Calu3 (cell line): Measurements from ENCODE around the gene ST7. TPM values are rescaled to one million over a fixed set of nuclear protein-coding genes. Genes with fewer than 3 reads are reported as not detected.

Experiments used
- BruUV-seq: library from RNA; stranded (reverse); fragments of 400-500 nt; replicated peaks from 2 replicates; lab custom pipeline; 2021; lab: Mats Ljungman, UMichigan
- CTCF ChIA-PET: fragments of 300-600 bp; sonication (Branson Sonifier 250); formaldehyde crosslinking; loops from one replicate; lab custom pipeline; 2022; ENCODE audit warnings: antibody characterized with exemption; lab: Charles Lee
- DNase-seq: peaks from one replicate; pipeline ENCODE4 v3.0.0; 2022
- H3K27ac Mint-ChIP-seq: one replicate; pipeline ENCODE4 v1.8.0; 2022; ENCODE audit warnings: mixed read lengths; ENCODE audit not compliant: unreplicated experiment
- H3K27me3 Mint-ChIP-seq: one replicate; pipeline ENCODE4 v1.8.0; 2022; ENCODE audit warnings: mixed read lengths; ENCODE audit not compliant: unreplicated experiment
- H3K36me3 Mint-ChIP-seq: one replicate; pipeline ENCODE4 v1.8.0; 2022; ENCODE audit warnings: mild to moderate bottlenecking, moderate library complexity, mixed read lengths; ENCODE audit not compliant: insufficient read depth, unreplicated experiment
- H3K4me1 Mint-ChIP-seq: one replicate; pipeline ENCODE4 v1.8.0; 2022; ENCODE audit warnings: mild to moderate bottlenecking, low read depth, mixed read lengths; ENCODE audit not compliant: unreplicated experiment
- H3K4me3 Mint-ChIP-seq: one replicate; pipeline ENCODE4 v1.8.0; 2022; ENCODE audit warnings: mild to moderate bottlenecking, low read depth, moderate library complexity, mixed read lengths; ENCODE audit not compliant: unreplicated experiment
- H3K9me3 Mint-ChIP-seq: one replicate; pipeline ENCODE4 v1.8.0; 2022; ENCODE audit warnings: low read depth, mixed read lengths; ENCODE audit not compliant: unreplicated experiment
- intact Hi-C: fragments of 100-400 bp; cut with micrococcal nuclease; formaldehyde crosslinking; loops from one replicate; pipeline ENCODE4 v1.10.0; 2022; ENCODE audit not compliant: unreplicated experiment
- total RNA-seq: library from RNA; stranded (reverse); gene quantifications from 2 replicates; pipeline ENCODE4 v1.2.3, GENCODE V29; 2022
- TF ChIP-seq, protein P1 (sequence below): fragments of 200-600 bp; IDR thresholded peaks from one replicate; pipeline ENCODE4 v1.8.0; 2022; ENCODE audit warnings: antibody characterized with exemption; ENCODE audit not compliant: unreplicated experiment

Gene ST7
- total RNA-seq, 1 experiment from 2014 or later = 17.7 TPM

DNA sequence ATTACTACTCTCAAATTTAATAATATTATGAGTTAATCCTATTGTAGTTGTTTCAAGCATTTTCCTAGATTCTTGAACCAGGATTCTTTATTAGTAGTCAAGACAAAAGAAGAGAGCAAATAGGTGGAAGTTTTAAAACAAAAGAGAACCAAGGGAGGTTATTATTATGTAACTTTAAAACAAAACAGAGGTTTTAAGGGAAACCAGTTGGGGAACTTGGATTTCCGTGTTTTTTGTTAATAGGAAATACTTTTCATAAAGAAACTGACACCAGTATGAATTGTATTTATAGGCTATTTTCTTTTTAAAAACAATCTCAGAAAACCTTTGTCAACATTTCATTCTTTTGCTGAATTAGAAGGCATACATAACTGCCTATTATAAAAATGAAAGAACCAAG, 185.7 kb downstream of the ST7 start:
- TF ChIP-seq, protein P1, sequence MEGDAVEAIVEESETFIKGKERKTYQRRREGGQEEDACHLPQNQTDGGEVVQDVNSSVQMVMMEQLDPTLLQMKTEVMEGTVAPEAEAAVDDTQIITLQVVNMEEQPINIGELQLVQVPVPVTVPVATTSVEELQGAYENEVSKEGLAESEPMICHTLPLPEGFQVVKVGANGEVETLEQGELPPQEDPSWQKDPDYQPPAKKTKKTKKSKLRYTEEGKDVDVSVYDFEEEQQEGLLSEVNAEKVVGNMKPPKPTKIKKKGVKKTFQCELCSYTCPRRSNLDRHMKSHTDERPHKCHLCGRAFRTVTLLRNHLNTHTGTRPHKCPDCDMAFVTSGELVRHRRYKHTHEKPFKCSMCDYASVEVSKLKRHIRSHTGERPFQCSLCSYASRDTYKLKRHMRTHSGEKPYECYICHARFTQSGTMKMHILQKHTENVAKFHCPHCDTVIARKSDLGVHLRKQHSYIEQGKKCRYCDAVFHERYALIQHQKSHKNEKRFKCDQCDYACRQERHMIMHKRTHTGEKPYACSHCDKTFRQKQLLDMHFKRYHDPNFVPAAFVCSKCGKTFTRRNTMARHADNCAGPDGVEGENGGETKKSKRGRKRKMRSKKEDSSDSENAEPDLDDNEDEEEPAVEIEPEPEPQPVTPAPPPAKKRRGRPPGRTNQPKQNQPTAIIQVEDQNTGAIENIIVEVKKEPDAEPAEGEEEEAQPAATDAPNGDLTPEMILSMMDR = no peak
- Mint-ChIP-seq H3K9me3 (no peaks in the 10 kb centered on the region), H3K27me3 (no peaks in the 10 kb centered on the region), H3K4me1 (no peaks in the 10 kb centered on the region), H3K27ac (no peak overlapping the region), H3K4me3 (no peak overlapping the region), H3K36me3 (no peaks in the 10 kb centered on the region)
- DNase-seq = no peak
- no TSS peak for BruUV-seq
- intact Hi-C loops = no loop called here
- CTCF ChIA-PET = no interaction called here

DNA sequence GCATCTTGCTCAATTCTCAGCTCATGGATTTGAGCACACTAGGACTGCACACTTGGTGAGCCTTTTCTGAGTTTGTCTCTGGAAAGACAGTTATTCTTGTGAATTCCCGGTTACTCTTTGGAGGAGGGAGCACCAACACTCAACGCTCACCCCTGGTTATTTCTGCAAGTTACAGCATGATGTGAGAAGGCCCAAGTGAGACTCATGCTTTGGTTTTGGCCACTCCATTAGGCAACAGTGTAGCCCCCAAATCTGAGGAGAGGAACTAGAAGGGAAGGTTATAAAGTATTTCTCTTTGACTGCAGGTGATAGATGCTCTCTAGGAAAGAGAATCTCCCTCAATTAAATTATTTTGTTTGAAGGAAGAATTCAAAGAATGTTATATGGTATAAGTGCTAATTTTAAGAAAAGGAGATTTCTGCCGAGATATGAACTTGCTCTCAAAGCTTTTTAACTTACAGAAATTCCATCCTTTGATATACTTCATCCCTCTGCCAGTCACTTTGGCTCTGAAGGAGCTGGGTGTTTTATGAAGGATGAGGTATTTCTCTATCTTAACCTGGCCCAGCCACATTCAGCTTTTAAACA, 186.2 kb downstream of the ST7 start:
- Mint-ChIP-seq H3K27ac (no peak overlapping the region), H3K36me3 (no peaks in the 10 kb centered on the region), H3K4me3 (no peak overlapping the region), H3K4me1 (no peaks in the 10 kb centered on the region), H3K9me3 (no peaks in the 10 kb centered on the region), H3K27me3 (no peaks in the 10 kb centered on the region)
- intact Hi-C loops = no loop called here
- DNase-seq = no peak
- BruUV-seq = no TSS peak
- CTCF ChIA-PET = no interaction called here
- TF ChIP-seq, protein P1 = no peak

DNA sequence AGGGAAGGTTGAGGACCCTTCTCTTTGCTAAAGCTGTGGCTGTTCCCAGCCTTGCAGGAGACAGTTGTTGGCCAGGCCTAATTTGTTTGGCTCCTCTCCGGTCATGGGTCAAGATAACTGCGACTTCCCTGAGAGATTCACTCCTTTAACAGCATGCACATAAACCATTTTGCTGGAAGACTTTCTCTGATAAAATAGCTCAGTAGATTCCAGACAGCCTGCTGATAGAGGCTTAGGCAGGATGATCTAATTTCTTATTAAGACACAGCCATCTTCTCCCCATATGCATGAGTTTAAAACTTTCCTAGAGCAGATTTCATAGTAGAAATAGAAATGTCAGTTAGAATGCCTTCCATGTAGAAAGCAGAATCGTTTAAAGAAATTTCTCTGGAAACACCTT, 187.6 kb downstream of the ST7 start:
- TF ChIP-seq, protein P1 = no peak
- Mint-ChIP-seq H3K27me3 (no peaks in the 10 kb centered on the region), H3K9me3 (no peaks in the 10 kb centered on the region), H3K27ac (no peak overlapping the region), H3K36me3 (no peaks in the 10 kb centered on the region), H3K4me1 (no peaks in the 10 kb centered on the region), H3K4me3 (no peak overlapping the region)
- CTCF ChIA-PET = no interaction called here
- no peak for DNase-seq
- intact Hi-C loops = no loop called here
- BruUV-seq = no TSS peak

DNA sequence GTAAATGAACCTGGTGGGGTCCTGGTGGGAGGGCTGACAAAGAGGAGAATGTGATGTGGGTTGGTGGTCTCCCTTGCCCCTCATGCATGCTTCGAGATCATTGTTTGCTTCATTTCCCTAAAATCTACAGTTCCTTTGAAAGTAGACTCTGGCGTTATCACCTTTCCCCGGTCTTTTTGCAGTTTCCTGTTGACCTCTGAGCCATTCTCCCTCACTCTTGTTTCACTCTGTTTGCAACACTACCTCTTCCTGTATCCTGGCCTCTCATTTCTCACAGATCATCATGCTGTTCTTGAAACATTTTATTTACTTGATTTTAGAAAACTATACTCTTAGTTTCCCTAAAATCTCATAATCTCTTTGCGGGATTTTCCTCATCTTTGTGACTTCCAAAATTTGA, 189.8 kb downstream of the ST7 start:
- BruUV-seq = no TSS peak
- H3K36me3 Mint-ChIP-seq = no peaks in the 10 kb centered on the region
- H3K4me1 Mint-ChIP-seq = no peaks in the 10 kb centered on the region
- CTCF ChIA-PET = no interaction called here
- H3K9me3 Mint-ChIP-seq = no peaks in the 10 kb centered on the region
- H3K27ac Mint-ChIP-seq = no peak overlapping the region
- no peak overlapping the region for H3K4me3 Mint-ChIP-seq
- intact Hi-C loops = no loop called here
- TF ChIP-seq, protein P1 = no peak
- H3K27me3 Mint-ChIP-seq = no peaks in the 10 kb centered on the region
- no peak for DNase-seq
